Measurements from ENCODE around the gene TNIK. TPM values are rescaled to one million over a fixed set of nuclear protein-coding genes. Genes with fewer than 3 reads are reported as not detected.
"Not testable (repeated sequence)": the region's sequence is repeated elsewhere in the genome, so short reads cannot be mapped to it uniquely, and the experiment has no call there.

The TNIK gene
- total RNA-seq, 1 donor from 2014 or later: 27.4 TPM

GRCh38 chr3:171376596-171376947 lies 83.6 kb downstream of the TNIK start:
- Mint-ChIP-seq H3K4me3 (no peak overlapping the region), H3K36me3 (ENCODE audit: low read depth) (no peaks in the 10 kb centered on the region), H3K9me3 (no peaks in the 10 kb centered on the region), H3K4me1 (peaks cover 17% of the 10 kb centered on the region), H3K27me3 (no peaks in the 10 kb centered on the region), H3K27ac (no peak overlapping the region)
- DNase-seq: no peak
- intact Hi-C loops (cut with micrococcal nuclease): loop anchor here (5.0 kb wide), 1 partner anchor 81 kb away; no protein-coding TSS in a partner anchor

- no peak for DNase-seq
- peak overlapping the region; percentile 22 for H3K27ac Mint-ChIP-seq
- peaks cover 21% of the 10 kb centered on the region for H3K4me1 Mint-ChIP-seq
- no peaks in the 10 kb centered on the region for H3K9me3 Mint-ChIP-seq
- intact Hi-C loops (cut with micrococcal nuclease): loop anchor here (5.0 kb wide), 1 partner anchor 81 kb away; no protein-coding TSS in a partner anchor
- H3K4me3 Mint-ChIP-seq: no peak overlapping the region
- no peaks in the 10 kb centered on the region for H3K36me3 Mint-ChIP-seq (ENCODE audit: low read depth)
- no peaks in the 10 kb centered on the region for H3K27me3 Mint-ChIP-seq
Measured at GRCh38 chr3:171375666-171376595, 84.3 kb downstream of the TNIK start.

- intact Hi-C loops (cut with micrococcal nuclease): loop anchor here (5.0 kb wide), 2 partner anchors 83 to 187 kb away; no protein-coding TSS in a partner anchor
- Mint-ChIP-seq H3K36me3 (ENCODE audit: low read depth) (no peaks in the 10 kb centered on the region), H3K4me3 (no peak overlapping the region), H3K9me3 (no peaks in the 10 kb centered on the region), H3K27me3 (no peaks in the 10 kb centered on the region), H3K4me1 (peaks cover 18% of the 10 kb centered on the region), H3K27ac (no peak overlapping the region)
- no peak for DNase-seq
Measured at GRCh38 chr3:171374661-171375285, 85.4 kb downstream of the TNIK start.

- Mint-ChIP-seq H3K27ac (no peak overlapping the region), H3K27me3 (no peaks in the 10 kb centered on the region), H3K9me3 (no peaks in the 10 kb centered on the region), H3K4me3 (no peak overlapping the region), H3K36me3 (ENCODE audit: low read depth) (peaks cover 2% of the 10 kb centered on the region), H3K4me1 (peaks cover 18% of the 10 kb centered on the region)
- DNase-seq: no peak
- intact Hi-C loops (cut with micrococcal nuclease): loop anchor here (5.0 kb wide), 1 partner anchor 187 kb away; no protein-coding TSS in a partner anchor
Measured at GRCh38 chr3:171374260-171374659, 85.9 kb downstream of the TNIK start.

- H3K27me3 Mint-ChIP-seq: no peaks in the 10 kb centered on the region
- H3K4me1 Mint-ChIP-seq: peaks cover 21% of the 10 kb centered on the region
- intact Hi-C loops (cut with micrococcal nuclease): loop anchor here (5.0 kb wide), 1 partner anchor 186 kb away; no protein-coding TSS in a partner anchor
- no peak overlapping the region for H3K27ac Mint-ChIP-seq
- peaks cover 6% of the 10 kb centered on the region for H3K36me3 Mint-ChIP-seq (ENCODE audit: low read depth)
- DNase-seq: no peak
- no peaks in the 10 kb centered on the region for H3K9me3 Mint-ChIP-seq
- H3K4me3 Mint-ChIP-seq: no peak overlapping the region
Measured at GRCh38 chr3:171373711-171374110, 86.5 kb downstream of the TNIK start.

GRCh38 chr3:171372694-171373093 lies 87.5 kb downstream of the TNIK start:
- Mint-ChIP-seq H3K27ac (no peak overlapping the region), H3K4me3 (no peak overlapping the region), H3K27me3 (no peaks in the 10 kb centered on the region), H3K4me1 (peaks cover 19% of the 10 kb centered on the region), H3K9me3 (no peaks in the 10 kb centered on the region), H3K36me3 (ENCODE audit: low read depth) (peaks cover 10% of the 10 kb centered on the region)
- no peak for DNase-seq
- intact Hi-C loops (cut with micrococcal nuclease): loop anchor here (5.0 kb wide), 1 partner anchor 185 kb away; no protein-coding TSS in a partner anchor

GRCh38 chr3:171371354-171371753 lies 88.9 kb downstream of the TNIK start:
- Mint-ChIP-seq H3K4me3 (no peak overlapping the region), H3K27ac (no peak overlapping the region), H3K4me1 (peaks cover 16% of the 10 kb centered on the region), H3K9me3 (no peaks in the 10 kb centered on the region), H3K27me3 (no peaks in the 10 kb centered on the region), H3K36me3 (ENCODE audit: low read depth) (peaks cover 15% of the 10 kb centered on the region)
- DNase-seq: no peak
- intact Hi-C loops (cut with micrococcal nuclease): loop anchor here (5.0 kb wide), 1 partner anchor 184 kb away; no protein-coding TSS in a partner anchor

- no peaks in the 10 kb centered on the region for H3K9me3 Mint-ChIP-seq
- no peak for DNase-seq
- H3K4me3 Mint-ChIP-seq: no peak overlapping the region
- H3K27ac Mint-ChIP-seq: no peak overlapping the region
- peaks cover 15% of the 10 kb centered on the region for H3K36me3 Mint-ChIP-seq (ENCODE audit: low read depth)
- intact Hi-C loops (cut with micrococcal nuclease): no loop called here
- H3K27me3 Mint-ChIP-seq: no peaks in the 10 kb centered on the region
- H3K4me1 Mint-ChIP-seq: peaks cover 12% of the 10 kb centered on the region
Measured at GRCh38 chr3:171369156-171369555, 91.0 kb downstream of the TNIK start.

GRCh38 chr3:171366738-171367137 lies 93.5 kb downstream of the TNIK start:
- H3K36me3 Mint-ChIP-seq (ENCODE audit: low read depth): peaks cover 15% of the 10 kb centered on the region
- H3K27me3 Mint-ChIP-seq; H3K4me1 Mint-ChIP-seq; intact Hi-C loops (cut with micrococcal nuclease); H3K4me3 Mint-ChIP-seq; H3K27ac Mint-ChIP-seq; DNase-seq; H3K9me3 Mint-ChIP-seq: not testable (repeated sequence)

- no peak for DNase-seq
- Mint-ChIP-seq H3K27me3 (no peaks in the 10 kb centered on the region), H3K27ac (no peak overlapping the region), H3K36me3 (ENCODE audit: low read depth) (peaks cover 15% of the 10 kb centered on the region), H3K4me1 (peaks cover 6% of the 10 kb centered on the region), H3K9me3 (no peaks in the 10 kb centered on the region), H3K4me3 (no peak overlapping the region)
- intact Hi-C loops (cut with micrococcal nuclease): no loop called here
Measured at GRCh38 chr3:171366043-171366442, 94.2 kb downstream of the TNIK start.

- DNase-seq: no peak
- Mint-ChIP-seq H3K27me3 (no peaks in the 10 kb centered on the region), H3K27ac (no peak overlapping the region), H3K36me3 (ENCODE audit: low read depth) (peaks cover 19% of the 10 kb centered on the region), H3K9me3 (no peaks in the 10 kb centered on the region), H3K4me3 (no peak overlapping the region), H3K4me1 (peaks cover 6% of the 10 kb centered on the region)
- intact Hi-C loops (cut with micrococcal nuclease): no loop called here
Measured at GRCh38 chr3:171365489-171365888, 94.7 kb downstream of the TNIK start.

- intact Hi-C loops (cut with micrococcal nuclease): no loop called here
- Mint-ChIP-seq H3K9me3 (no peaks in the 10 kb centered on the region), H3K27ac (no peak overlapping the region), H3K4me1 (peaks cover 6% of the 10 kb centered on the region), H3K4me3 (no peak overlapping the region), H3K27me3 (no peaks in the 10 kb centered on the region), H3K36me3 (ENCODE audit: low read depth) (peaks cover 18% of the 10 kb centered on the region)
- no peak for DNase-seq
Measured at GRCh38 chr3:171364500-171364899, 95.7 kb downstream of the TNIK start.

- no peak for DNase-seq
- Mint-ChIP-seq H3K4me3 (no peak overlapping the region), H3K27me3 (no peaks in the 10 kb centered on the region), H3K36me3 (ENCODE audit: low read depth) (peaks cover 13% of the 10 kb centered on the region), H3K9me3 (no peaks in the 10 kb centered on the region), H3K27ac (no peak overlapping the region), H3K4me1 (peaks cover 6% of the 10 kb centered on the region)
- intact Hi-C loops (cut with micrococcal nuclease): no loop called here
Measured at GRCh38 chr3:171363202-171363601, 97.0 kb downstream of the TNIK start.

GRCh38 chr3:171362575-171362974 lies 97.6 kb downstream of the TNIK start:
- H3K4me1 Mint-ChIP-seq: peaks cover 10% of the 10 kb centered on the region
- H3K4me3 Mint-ChIP-seq: no peak overlapping the region
- peaks cover 13% of the 10 kb centered on the region for H3K36me3 Mint-ChIP-seq (ENCODE audit: low read depth)
- intact Hi-C loops (cut with micrococcal nuclease): no loop called here
- no peaks in the 10 kb centered on the region for H3K27me3 Mint-ChIP-seq
- H3K9me3 Mint-ChIP-seq: no peaks in the 10 kb centered on the region
- DNase-seq: no peak
- no peak overlapping the region for H3K27ac Mint-ChIP-seq

Measured in activated CD4-positive, alpha-beta T cell treated with anti-CD3 and anti-CD28 coated beads, Interleukin-2, amount 10 ng/mL, durations not matched to agents 24 days and 14 days (primary cell).